ENCODE measurements around the gene EED. TPM values are rescaled to one million over a fixed set of nuclear protein-coding genes. Genes with fewer than 3 reads are reported as not detected.
A peak's percentile ranks its signal among the peaks of the same experiment; 100 is the strongest.

EED gene
- 35.3 and 44.7 TPM in 2 replicates for total RNA-seq (ENCODE audit: low replicate concordance)
- long read RNA-seq, transcript EED-203 (13 exons, 1,696 nt) = minor isoform, 9 of 62 reads
- long read RNA-seq, transcript EED-201 (12 exons, 2,223 nt) = major isoform, 44 of 62 reads
- long read RNA-seq, partial matches to known transcripts = 1 of 62 reads
- long read RNA-seq, other reads (novel, unspliced or antisense) = 6 of 62 reads

- Mint-ChIP-seq H3K9me3 (no peaks in the 10 kb centered on the region), H3K27me3 (peaks cover 7% of the 10 kb centered on the region), H3K36me3 (no peaks in the 10 kb centered on the region), H3K27ac (no peak within 1 kb of the TSS), H3K4me3 (no peak within 1 kb of the TSS), H3K4me1 (ENCODE audit: unreplicated experiment) (peaks cover 33% of the 10 kb centered on the region)
- peak; percentile 97 for DNase-seq (ENCODE audit: extremely low spot score, unreplicated experiment)
- no peak for TF ChIP-seq CTCF (conservative IDR thresholded peaks at IDR 0.05)
These were observed at the start of gene EED for GRCh38 chr11:86244522-86245368. Gene EED, plus strand, starts transcription at chr11:86244753. Its CDS starts 477 bp downstream, at chr11:86245230.

GRCh38 chr11:86194998-86195397 is 49.6 kb upstream of the EED start:
- H3K4me1 Mint-ChIP-seq (ENCODE audit: unreplicated experiment) = peaks cover 12% of the 10 kb centered on the region
- H3K9me3 Mint-ChIP-seq = no peaks in the 10 kb centered on the region
- peaks cover 10% of the 10 kb centered on the region for H3K27me3 Mint-ChIP-seq
- H3K27ac Mint-ChIP-seq = no peak overlapping the region
- no peaks in the 10 kb centered on the region for H3K36me3 Mint-ChIP-seq
- H3K4me3 Mint-ChIP-seq = no peak overlapping the region
- no peak for DNase-seq (ENCODE audit: extremely low spot score, unreplicated experiment)
- no peak for TF ChIP-seq CTCF (conservative IDR thresholded peaks at IDR 0.05)

GRCh38 chr11:86196085-86196696 is 48.4 kb upstream of the EED start:
- no peaks in the 10 kb centered on the region for H3K36me3 Mint-ChIP-seq
- no peak overlapping the region for H3K4me3 Mint-ChIP-seq
- peaks cover 10% of the 10 kb centered on the region for H3K27me3 Mint-ChIP-seq
- TF ChIP-seq CTCF (conservative IDR thresholded peaks at IDR 0.05) = no peak
- no peak overlapping the region for H3K27ac Mint-ChIP-seq
- H3K4me1 Mint-ChIP-seq (ENCODE audit: unreplicated experiment) = peaks cover 12% of the 10 kb centered on the region
- DNase-seq (ENCODE audit: extremely low spot score, unreplicated experiment) = no peak
- no peaks in the 10 kb centered on the region for H3K9me3 Mint-ChIP-seq

- no peaks in the 10 kb centered on the region for H3K9me3 Mint-ChIP-seq
- no peak overlapping the region for H3K27ac Mint-ChIP-seq
- DNase-seq (ENCODE audit: extremely low spot score, unreplicated experiment) = no peak
- H3K4me3 Mint-ChIP-seq = no peak overlapping the region
- no peak for TF ChIP-seq CTCF (conservative IDR thresholded peaks at IDR 0.05)
- H3K4me1 Mint-ChIP-seq (ENCODE audit: unreplicated experiment) = peaks cover 12% of the 10 kb centered on the region
- H3K27me3 Mint-ChIP-seq = peaks cover 10% of the 10 kb centered on the region
- H3K36me3 Mint-ChIP-seq = no peaks in the 10 kb centered on the region
These were observed 47.6 kb upstream of the EED start for GRCh38 chr11:86196913-86197312.

GRCh38 chr11:86197448-86197847 is 47.1 kb upstream of the EED start:
- Mint-ChIP-seq H3K27ac (no peak overlapping the region), H3K4me3 (no peak overlapping the region), H3K9me3 (no peaks in the 10 kb centered on the region), H3K4me1 (ENCODE audit: unreplicated experiment) (peaks cover 12% of the 10 kb centered on the region), H3K27me3 (peaks cover 10% of the 10 kb centered on the region), H3K36me3 (no peaks in the 10 kb centered on the region)
- DNase-seq (ENCODE audit: extremely low spot score, unreplicated experiment) = no peak
- no peak for TF ChIP-seq CTCF (conservative IDR thresholded peaks at IDR 0.05)
